K562 (cell line): Measurements from ENCODE around the gene PLAA. TPM values are rescaled to one million over a fixed set of nuclear protein-coding genes. Genes with fewer than 3 reads are reported as not detected.

ENCODE experiments used
- ATF1 ChIP-seq, 2 experiments: fragments of 450-650 bp in 1 of 2; IDR thresholded peaks; 2 replicates each; pipeline ENCODE4 v1.6.1; 2016; ENCODE audit warnings: missing compliant biosample characterization in 1 of 2, missing genetic modification characterization in 1 of 2
- CREM ChIP-seq: IDR thresholded peaks from 2 replicates; pipeline ENCODE4 v1.6.1; 2014; ENCODE audit warnings: antibody characterized with exemption, low read depth
- GTF3C2 ChIP-seq: IDR thresholded peaks from 3 replicates; pipeline ENCODE4 v1.6.1; 2011; ENCODE audit warnings: borderline replicate concordance, mild to moderate bottlenecking, moderate library complexity; ENCODE audit not compliant: insufficient read length; ENCODE audit errors: extremely low read depth
- MGA ChIP-seq: fragments of 450-650 bp; IDR thresholded peaks from 2 replicates; pipeline ENCODE4 v1.6.1; 2016; ENCODE audit warnings: mild to moderate bottlenecking, moderate library complexity
- MXI1 ChIP-seq: IDR thresholded peaks from 2 replicates; pipeline ENCODE4 v1.6.1; 2011; ENCODE audit warnings: low read depth, mild to moderate bottlenecking, improper control_type of control experiment, low read length
- POLR2B ChIP-seq: fragments of 450-650 bp; IDR thresholded peaks from 2 replicates; pipeline ENCODE4 v1.6.1; 2018; ENCODE audit warnings: low read depth; ENCODE audit not compliant: partially characterized antibody
- POLR2H ChIP-seq: IDR thresholded peaks from 2 replicates; pipeline ENCODE4 v1.6.1; 2016; ENCODE audit warnings: missing genetic modification characterization, low read depth, mild to moderate bottlenecking, control low read depth, missing compliant biosample characterization, moderate library complexity
- POU5F1 ChIP-seq: fragments of 150-350 bp; IDR thresholded peaks from 2 replicates; pipeline ENCODE4 v1.6.1; 2014; ENCODE audit warnings: borderline replicate concordance, low read length, low read depth, mild to moderate bottlenecking; ENCODE audit not compliant: partially characterized antibody
- polyA plus RNA-seq, 8 experiments: library from polyadenylated mRNA; depleted of rRNA in 4 of 8; stranded (reverse) in 5 of 8; unstranded in 3 of 8; fragments of >200 nt; fragmentation: Nextera tagmentation in 2 of 8; fragmentation: Illumina TruSeq in 1 of 8; extraction: Ambion mirVana in 2 of 8; extraction: Trizol in 1 of 8; gene quantifications; 2 replicates each; pipeline versions ENCODE4 v1.2.1 to v1.2.3, GENCODE V29; 2011 to 2014; ENCODE audit warnings: inconsistent platforms in 1 of 8, missing spikeins in 1 of 8
- total RNA-seq, 7 experiments: library from RNA; depleted of rRNA in 6 of 7; stranded (reverse); fragments of >200 nt in 6 of 7; fragmentation: Illumina TruSeq in 2 of 7; extraction: Trizol in 2 of 7; gene quantifications; 2 replicates each; pipeline versions ENCODE4 v1.2.1 to v1.2.3, GENCODE V29; 2011 to 2021; ENCODE audit warnings: low replicate concordance in 1 of 7

Gene PLAA
- total and polyA plus RNA-seq, 9 of the 15 experiments (the other 6 are each of a cell fraction or from before 2014, with no cell fraction given): 3.5 to 20.7 (median 16.6) TPM

- TF ChIP-seq GTF3C2: no peak
- peak; percentile 80 for TF ChIP-seq POLR2H (tag)
- 0 out of 2 replicates have a peak, but pooled peaks have one; percentile 2 for TF ChIP-seq MXI1
- TF ChIP-seq MGA: 0 out of 2 replicates have a peak, but pooled peaks have one; percentile 10
- peak; percentile 98 for TF ChIP-seq CREM
- TF ChIP-seq POLR2B: peak; percentile 58
- TF ChIP-seq POU5F1: no peak
- peak; percentile 75 for TF ChIP-seq ATF1 (CRISPR knock-in tag; IDR thresholded peaks at IDR 0.05)
- peak; percentile 95 for TF ChIP-seq ATF1 (tag; IDR thresholded peaks at IDR 0.05)
These were observed 54.6 kb downstream of the PLAA start, which contains the start of gene CAAP1 (continued) for GRCh38 chr9:26892251-26893029.
